SK-N-SH treated with all-trans-retinoic acid at 6 μM for 48 hours (cell line): ENCODE data around the gene HDAC4.

ENCODE experiments used
- ARNTL ChIP-seq: fragments of 450-650 bp; formaldehyde crosslinking; IDR thresholded peaks from 2 replicates; pipeline ENCODE4 v1.5.0; 2020; ENCODE audit warnings: low read depth, mild to moderate bottlenecking, moderate library complexity, borderline replicate concordance
- BACH2 ChIP-seq: fragments of 250-450 bp; sonication (Bioruptor Pico); IDR thresholded peaks from 2 replicates; pipeline ENCODE4 v1.9.0; 2021; ENCODE audit warnings: mild to moderate bottlenecking, borderline replicate concordance
- CREB5 ChIP-seq: fragments of 250-450 bp; sonication (Bioruptor Pico); IDR thresholded peaks from 2 replicates; pipeline ENCODE4 v1.5.1; 2020; ENCODE audit warnings: low read depth, mild to moderate bottlenecking, moderate library complexity
- ESRRG ChIP-seq: fragments of 250-450 bp; sonication (Bioruptor Pico); IDR thresholded peaks from 2 replicates; pipeline ENCODE4 v1.6.1; 2021; ENCODE audit warnings: mild to moderate bottlenecking
- PPARA ChIP-seq: fragments of 250-450 bp; sonication (Bioruptor Pico); IDR thresholded peaks from 2 replicates; pipeline ENCODE4 v1.5.0; 2020; ENCODE audit warnings: mild to moderate bottlenecking, borderline replicate concordance
- SNAI2 ChIP-seq: fragments of 250-450 bp; sonication (Bioruptor Pico); IDR thresholded peaks from 2 replicates; pipeline ENCODE4 v1.5.0; 2020; ENCODE audit warnings: mild to moderate bottlenecking, moderate library complexity
- TOX ChIP-seq: fragments of 250-450 bp; sonication (Bioruptor Pico); IDR thresholded peaks from 2 replicates; pipeline ENCODE4 v1.8.0; 2021; ENCODE audit warnings: mild to moderate bottlenecking, moderate library complexity, borderline replicate concordance
- ZC3H10 ChIP-seq: fragments of 250-450 bp; sonication (Bioruptor Pico); IDR thresholded peaks from 2 replicates; pipeline ENCODE4 v1.5.1; 2021; ENCODE audit warnings: mild to moderate bottlenecking, moderate library complexity
- ZFP3 ChIP-seq: fragments of 250-450 bp; sonication (Bioruptor Pico); IDR thresholded peaks from 2 replicates; pipeline ENCODE4 v1.5.0; 2020; ENCODE audit warnings: mild to moderate bottlenecking, moderate library complexity
- ZFP30 ChIP-seq: fragments of 450-650 bp; formaldehyde crosslinking; IDR thresholded peaks from 2 replicates; pipeline ENCODE4 v1.5.0; 2022; ENCODE audit warnings: mild to moderate bottlenecking, moderate library complexity
- ZNF565 ChIP-seq: fragments of 450-650 bp; formaldehyde crosslinking; conservative IDR thresholded peaks from 2 replicates; pipeline ENCODE4 v1.5.0; 2020; ENCODE audit warnings: low read depth, mild to moderate bottlenecking, moderate library complexity
- TF ChIP-seq, protein P1 (sequence below): fragments of 250-450 bp; sonication (Bioruptor Pico); IDR thresholded peaks from 2 replicates; pipeline ENCODE4 v1.5.0; 2020; ENCODE audit warnings: mild to moderate bottlenecking, moderate library complexity
- TF ChIP-seq, protein P2 (sequence below): fragments of 250-450 bp; sonication (Bioruptor Pico); IDR thresholded peaks from 2 replicates; pipeline ENCODE4 v1.8.0; 2021; ENCODE audit warnings: low read depth, mild to moderate bottlenecking, moderate library complexity, borderline replicate concordance
- TF ChIP-seq, protein P3 (sequence below): fragments of 250-450 bp; sonication (Bioruptor Pico); IDR thresholded peaks from 2 replicates; pipeline ENCODE4 v1.8.0; 2020; ENCODE audit warnings: mild to moderate bottlenecking, moderate library complexity, borderline replicate concordance

GRCh38 chr2:239057533-239057932 lies 343.3 kb downstream of the HDAC4 start:
- TF ChIP-seq ZNF565 (no peak), SNAI2 (no peak), ZFP30 (CRISPR knock-in tag) (no peak), CREB5 (CRISPR knock-in tag) (no peak), BACH2 (CRISPR knock-in tag) (no peak), ZC3H10 (CRISPR knock-in tag) (no peak), PPARA (no peak), TOX (no peak), ZFP3 (CRISPR knock-in tag) (no peak), ESRRG (no peak), ARNTL (no peak)
- TF ChIP-seq, protein P1, sequence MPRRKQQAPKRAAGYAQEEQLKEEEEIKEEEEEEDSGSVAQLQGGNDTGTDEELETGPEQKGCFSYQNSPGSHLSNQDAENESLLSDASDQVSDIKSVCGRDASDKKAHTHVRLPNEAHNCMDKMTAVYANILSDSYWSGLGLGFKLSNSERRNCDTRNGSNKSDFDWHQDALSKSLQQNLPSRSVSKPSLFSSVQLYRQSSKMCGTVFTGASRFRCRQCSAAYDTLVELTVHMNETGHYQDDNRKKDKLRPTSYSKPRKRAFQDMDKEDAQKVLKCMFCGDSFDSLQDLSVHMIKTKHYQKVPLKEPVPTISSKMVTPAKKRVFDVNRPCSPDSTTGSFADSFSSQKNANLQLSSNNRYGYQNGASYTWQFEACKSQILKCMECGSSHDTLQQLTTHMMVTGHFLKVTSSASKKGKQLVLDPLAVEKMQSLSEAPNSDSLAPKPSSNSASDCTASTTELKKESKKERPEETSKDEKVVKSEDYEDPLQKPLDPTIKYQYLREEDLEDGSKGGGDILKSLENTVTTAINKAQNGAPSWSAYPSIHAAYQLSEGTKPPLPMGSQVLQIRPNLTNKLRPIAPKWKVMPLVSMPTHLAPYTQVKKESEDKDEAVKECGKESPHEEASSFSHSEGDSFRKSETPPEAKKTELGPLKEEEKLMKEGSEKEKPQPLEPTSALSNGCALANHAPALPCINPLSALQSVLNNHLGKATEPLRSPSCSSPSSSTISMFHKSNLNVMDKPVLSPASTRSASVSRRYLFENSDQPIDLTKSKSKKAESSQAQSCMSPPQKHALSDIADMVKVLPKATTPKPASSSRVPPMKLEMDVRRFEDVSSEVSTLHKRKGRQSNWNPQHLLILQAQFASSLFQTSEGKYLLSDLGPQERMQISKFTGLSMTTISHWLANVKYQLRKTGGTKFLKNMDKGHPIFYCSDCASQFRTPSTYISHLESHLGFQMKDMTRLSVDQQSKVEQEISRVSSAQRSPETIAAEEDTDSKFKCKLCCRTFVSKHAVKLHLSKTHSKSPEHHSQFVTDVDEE (CRISPR knock-in tag): no peak
- TF ChIP-seq, protein P2, sequence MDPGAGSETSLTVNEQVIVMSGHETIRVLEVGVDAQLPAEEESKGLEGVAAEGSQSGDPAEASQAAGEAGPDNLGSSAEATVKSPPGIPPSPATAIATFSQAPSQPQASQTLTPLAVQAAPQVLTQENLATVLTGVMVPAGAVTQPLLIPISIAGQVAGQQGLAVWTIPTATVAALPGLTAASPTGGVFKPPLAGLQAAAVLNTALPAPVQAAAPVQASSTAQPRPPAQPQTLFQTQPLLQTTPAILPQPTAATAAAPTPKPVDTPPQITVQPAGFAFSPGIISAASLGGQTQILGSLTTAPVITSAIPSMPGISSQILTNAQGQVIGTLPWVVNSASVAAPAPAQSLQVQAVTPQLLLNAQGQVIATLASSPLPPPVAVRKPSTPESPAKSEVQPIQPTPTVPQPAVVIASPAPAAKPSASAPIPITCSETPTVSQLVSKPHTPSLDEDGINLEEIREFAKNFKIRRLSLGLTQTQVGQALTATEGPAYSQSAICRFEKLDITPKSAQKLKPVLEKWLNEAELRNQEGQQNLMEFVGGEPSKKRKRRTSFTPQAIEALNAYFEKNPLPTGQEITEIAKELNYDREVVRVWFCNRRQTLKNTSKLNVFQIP: no peak
- TF ChIP-seq, protein P3, sequence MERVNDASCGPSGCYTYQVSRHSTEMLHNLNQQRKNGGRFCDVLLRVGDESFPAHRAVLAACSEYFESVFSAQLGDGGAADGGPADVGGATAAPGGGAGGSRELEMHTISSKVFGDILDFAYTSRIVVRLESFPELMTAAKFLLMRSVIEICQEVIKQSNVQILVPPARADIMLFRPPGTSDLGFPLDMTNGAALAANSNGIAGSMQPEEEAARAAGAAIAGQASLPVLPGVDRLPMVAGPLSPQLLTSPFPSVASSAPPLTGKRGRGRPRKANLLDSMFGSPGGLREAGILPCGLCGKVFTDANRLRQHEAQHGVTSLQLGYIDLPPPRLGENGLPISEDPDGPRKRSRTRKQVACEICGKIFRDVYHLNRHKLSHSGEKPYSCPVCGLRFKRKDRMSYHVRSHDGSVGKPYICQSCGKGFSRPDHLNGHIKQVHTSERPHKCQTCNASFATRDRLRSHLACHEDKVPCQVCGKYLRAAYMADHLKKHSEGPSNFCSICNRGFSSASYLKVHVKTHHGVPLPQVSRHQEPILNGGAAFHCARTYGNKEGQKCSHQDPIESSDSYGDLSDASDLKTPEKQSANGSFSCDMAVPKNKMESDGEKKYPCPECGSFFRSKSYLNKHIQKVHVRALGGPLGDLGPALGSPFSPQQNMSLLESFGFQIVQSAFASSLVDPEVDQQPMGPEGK (CRISPR knock-in tag): no peak
